ENCODE results near the gene NSUN7.

Gene NSUN7

GRCh38 chr4:40820101-40820500 is 70.3 kb downstream of the NSUN7 start:
- ChIA-PET CTCF (interaction anchor here (0.9 kb wide), 1 partner anchor 20 kb away, joined by 3 read pairs; no protein-coding TSS in a partner anchor), POLR2A (no interaction called here)
- no peak overlapping the region for H3K4me3 ChIP-seq (ENCODE audit: low read depth, low read length)
- TF ChIP-seq ZNF404 (tag by site-specific recombination; IDR thresholded peaks at IDR 0.05) = no peak
- no peak for TF ChIP-seq ZNF148 (tag by site-specific recombination; IDR thresholded peaks at IDR 0.05; ENCODE audit: borderline replicate concordance)
- TF ChIP-seq RBAK (tag by site-specific recombination; IDR thresholded peaks at IDR 0.05) = no peak
- TF ChIP-seq KLF8 (tag by site-specific recombination; IDR thresholded peaks at IDR 0.05) = no peak
- no peak for TF ChIP-seq ZNF521 (tag by site-specific recombination; IDR thresholded peaks at IDR 0.05)
- no peak for TF ChIP-seq ZXDB (tag by site-specific recombination; IDR thresholded peaks at IDR 0.05)
- TF ChIP-seq ZNF175 (tag by site-specific recombination; IDR thresholded peaks at IDR 0.05) = no peak
- no peak for TF ChIP-seq ZSCAN5A (tag by site-specific recombination; IDR thresholded peaks at IDR 0.05)
- TF ChIP-seq, protein P1, sequence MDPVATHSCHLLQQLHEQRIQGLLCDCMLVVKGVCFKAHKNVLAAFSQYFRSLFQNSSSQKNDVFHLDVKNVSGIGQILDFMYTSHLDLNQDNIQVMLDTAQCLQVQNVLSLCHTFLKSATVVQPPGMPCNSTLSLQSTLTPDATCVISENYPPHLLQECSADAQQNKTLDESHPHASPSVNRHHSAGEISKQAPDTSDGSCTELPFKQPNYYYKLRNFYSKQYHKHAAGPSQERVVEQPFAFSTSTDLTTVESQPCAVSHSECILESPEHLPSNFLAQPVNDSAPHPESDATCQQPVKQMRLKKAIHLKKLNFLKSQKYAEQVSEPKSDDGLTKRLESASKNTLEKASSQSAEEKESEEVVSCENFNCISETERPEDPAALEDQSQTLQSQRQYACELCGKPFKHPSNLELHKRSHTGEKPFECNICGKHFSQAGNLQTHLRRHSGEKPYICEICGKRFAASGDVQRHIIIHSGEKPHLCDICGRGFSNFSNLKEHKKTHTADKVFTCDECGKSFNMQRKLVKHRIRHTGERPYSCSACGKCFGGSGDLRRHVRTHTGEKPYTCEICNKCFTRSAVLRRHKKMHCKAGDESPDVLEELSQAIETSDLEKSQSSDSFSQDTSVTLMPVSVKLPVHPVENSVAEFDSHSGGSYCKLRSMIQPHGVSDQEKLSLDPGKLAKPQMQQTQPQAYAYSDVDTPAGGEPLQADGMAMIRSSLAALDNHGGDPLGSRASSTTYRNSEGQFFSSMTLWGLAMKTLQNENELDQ (tag by site-specific recombination; IDR thresholded peaks at IDR 0.05; ENCODE audit: low read depth) = no peak
- TF ChIP-seq ZNF155 (tag by site-specific recombination; IDR thresholded peaks at IDR 0.05) = no peak
- TF ChIP-seq ZNF629 (tag by site-specific recombination; IDR thresholded peaks at IDR 0.05) = no peak
- TF ChIP-seq PATZ1 (tag by site-specific recombination; IDR thresholded peaks at IDR 0.05) = no peak
- no peak for TF ChIP-seq ZNF549 (tag by site-specific recombination; IDR thresholded peaks at IDR 0.05)
- TF ChIP-seq ZSCAN23 (tag by site-specific recombination; IDR thresholded peaks at IDR 0.05) = no peak
- no peak for TF ChIP-seq ZBTB44 (tag by site-specific recombination; IDR thresholded peaks at IDR 0.05)
- TF ChIP-seq ZNF398 (tag by site-specific recombination; IDR thresholded peaks at IDR 0.05) = no peak
- no peak for TF ChIP-seq GLIS1 (tag by site-specific recombination; IDR thresholded peaks at IDR 0.05)
- TF ChIP-seq, protein P2, sequence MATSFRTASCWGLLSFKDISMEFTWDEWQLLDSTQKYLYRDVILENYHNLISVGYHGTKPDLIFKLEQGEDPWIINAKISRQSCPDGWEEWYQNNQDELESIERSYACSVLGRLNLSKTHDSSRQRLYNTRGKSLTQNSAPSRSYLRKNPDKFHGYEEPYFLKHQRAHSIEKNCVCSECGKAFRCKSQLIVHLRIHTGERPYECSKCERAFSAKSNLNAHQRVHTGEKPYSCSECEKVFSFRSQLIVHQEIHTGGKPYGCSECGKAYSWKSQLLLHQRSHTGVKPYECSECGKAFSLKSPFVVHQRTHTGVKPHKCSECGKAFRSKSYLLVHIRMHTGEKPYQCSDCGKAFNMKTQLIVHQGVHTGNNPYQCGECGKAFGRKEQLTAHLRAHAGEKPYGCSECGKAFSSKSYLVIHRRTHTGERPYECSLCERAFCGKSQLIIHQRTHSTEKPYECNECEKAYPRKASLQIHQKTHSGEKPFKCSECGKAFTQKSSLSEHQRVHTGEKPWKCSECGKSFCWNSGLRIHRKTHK (tag by site-specific recombination; IDR thresholded peaks at IDR 0.05) = no peak
- no peak overlapping the region for H3K27ac ChIP-seq (ENCODE audit: extremely low read depth, low read depth, low read length)
- H3K4me1 ChIP-seq (ENCODE audit: control insufficient read depth, insufficient read depth, low read length) = no peaks in the 10 kb centered on the region
- no peaks in the 10 kb centered on the region for H3K9me3 ChIP-seq (ENCODE audit: control insufficient read depth, insufficient read depth, low read depth, low read length)
- H3K36me3 ChIP-seq (ENCODE audit: control insufficient read depth in 2 of 2, insufficient read depth in 1 of 2, low read length in 2 of 2) = peaks cover 0 to 34% of the 10 kb centered on the region in 2 experiments; a peak in 1 of 3 replicates
